Measurements from ENCODE around the gene TIMELESS. TPM values are rescaled to one million over a fixed set of nuclear protein-coding genes. Genes with fewer than 3 reads are reported as not detected.

The TIMELESS gene
- total RNA-seq, 2 donors from 2014 or later, result 64.5 to 85.3 TPM

DNA sequence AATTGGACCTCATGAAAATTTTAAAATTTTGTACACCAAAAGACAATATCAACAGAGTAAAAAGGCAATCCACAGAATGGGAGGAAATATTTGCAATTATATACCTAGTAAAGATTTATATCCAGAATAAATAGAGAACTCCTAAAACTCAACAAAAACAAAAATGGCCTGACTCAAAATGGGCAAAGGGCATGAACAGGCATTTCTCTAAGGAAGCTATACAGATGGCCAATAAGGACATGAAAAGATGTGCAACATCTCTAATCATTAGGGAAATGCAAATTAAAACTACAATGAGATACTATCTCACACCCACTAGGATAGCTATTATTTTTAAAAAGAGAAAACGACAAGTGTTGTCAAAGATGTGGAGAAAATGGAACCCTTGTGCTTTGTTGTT lies 75.7 kb downstream of the TIMELESS start:
- no peak overlapping the region for H3K9ac ChIP-seq (ENCODE audit: extremely low read depth, low read length, poor library complexity, severe bottlenecking)
- no peaks in the 10 kb centered on the region for H3K36me3 Mint-ChIP-seq (ENCODE audit: low read depth)
- H3K4me1 ChIP-seq (ENCODE audit: control insufficient read depth, insufficient read depth, low read length), result peaks cover 3% of the 10 kb centered on the region
- no peak overlapping the region for H3K27ac ChIP-seq (ENCODE audit: low read depth, low read length)
- 87 to 100% methylated on average over 1 of the region's 1 CpG for WGBS, 2 experiments (ENCODE audit: insufficient coverage in 1 of 2, insufficient read length in 1 of 2)
- H3K27ac Mint-ChIP-seq, result no peak overlapping the region
- TF ChIP-seq, protein P1, sequence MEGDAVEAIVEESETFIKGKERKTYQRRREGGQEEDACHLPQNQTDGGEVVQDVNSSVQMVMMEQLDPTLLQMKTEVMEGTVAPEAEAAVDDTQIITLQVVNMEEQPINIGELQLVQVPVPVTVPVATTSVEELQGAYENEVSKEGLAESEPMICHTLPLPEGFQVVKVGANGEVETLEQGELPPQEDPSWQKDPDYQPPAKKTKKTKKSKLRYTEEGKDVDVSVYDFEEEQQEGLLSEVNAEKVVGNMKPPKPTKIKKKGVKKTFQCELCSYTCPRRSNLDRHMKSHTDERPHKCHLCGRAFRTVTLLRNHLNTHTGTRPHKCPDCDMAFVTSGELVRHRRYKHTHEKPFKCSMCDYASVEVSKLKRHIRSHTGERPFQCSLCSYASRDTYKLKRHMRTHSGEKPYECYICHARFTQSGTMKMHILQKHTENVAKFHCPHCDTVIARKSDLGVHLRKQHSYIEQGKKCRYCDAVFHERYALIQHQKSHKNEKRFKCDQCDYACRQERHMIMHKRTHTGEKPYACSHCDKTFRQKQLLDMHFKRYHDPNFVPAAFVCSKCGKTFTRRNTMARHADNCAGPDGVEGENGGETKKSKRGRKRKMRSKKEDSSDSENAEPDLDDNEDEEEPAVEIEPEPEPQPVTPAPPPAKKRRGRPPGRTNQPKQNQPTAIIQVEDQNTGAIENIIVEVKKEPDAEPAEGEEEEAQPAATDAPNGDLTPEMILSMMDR (conservative IDR thresholded peaks at IDR 0.05), result no peak
- H3K4me1 Mint-ChIP-seq, result peaks cover 13% of the 10 kb centered on the region
- no peak for DNase-seq
- no peaks in the 10 kb centered on the region for H3K36me3 ChIP-seq (ENCODE audit: control insufficient read depth, insufficient read depth, low read length)
- H3K27me3 Mint-ChIP-seq (ENCODE audit: insufficient read depth), result peaks cover 11% of the 10 kb centered on the region
- H3K27me3 ChIP-seq (ENCODE audit: control insufficient read depth, insufficient read depth, low read length, poor library complexity, severe bottlenecking), result no peaks in the 10 kb centered on the region
- H3K4me3 ChIP-seq (ENCODE audit: low read length), result no peak overlapping the region
- H3K9me3 ChIP-seq (ENCODE audit: control insufficient read depth, low read length), result peaks cover 4% of the 10 kb centered on the region
- H3K4me3 Mint-ChIP-seq, result no peak overlapping the region
- peaks cover 13% of the 10 kb centered on the region for H3K9me3 Mint-ChIP-seq

DNA sequence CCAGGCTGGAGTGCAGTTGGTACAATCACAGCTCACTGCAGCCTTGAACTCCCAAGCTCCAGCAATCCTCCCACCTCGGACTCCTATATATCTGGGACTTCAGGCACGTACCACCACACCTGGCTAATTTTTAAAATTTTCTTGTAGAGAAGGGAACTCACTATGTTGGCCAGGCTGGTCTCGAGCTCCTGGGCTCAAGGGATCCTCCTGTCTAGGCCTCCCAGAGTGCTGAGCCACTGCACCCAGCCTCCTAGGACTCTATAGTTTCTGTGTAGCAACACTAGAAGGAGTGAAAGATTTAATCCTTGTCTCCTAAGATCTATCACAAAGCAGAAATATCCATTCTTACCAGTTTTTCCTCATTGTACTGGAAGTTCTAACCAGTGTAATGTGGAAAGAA lies 82.3 kb downstream of the TIMELESS start:
- Histone ChIP-seq H3K27ac (ENCODE audit: low read depth, low read length) (no peak overlapping the region), H3K36me3 (ENCODE audit: control insufficient read depth, insufficient read depth, low read length) (no peaks in the 10 kb centered on the region), H3K9me3 (ENCODE audit: control insufficient read depth, low read length) (no peaks in the 10 kb centered on the region), H3K9ac (ENCODE audit: extremely low read depth, low read length, poor library complexity, severe bottlenecking) (no peak overlapping the region), H3K27me3 (ENCODE audit: control insufficient read depth, insufficient read depth, low read length, poor library complexity, severe bottlenecking) (no peaks in the 10 kb centered on the region), H3K4me1 (ENCODE audit: control insufficient read depth, insufficient read depth, low read length) (no peaks in the 10 kb centered on the region), H3K4me3 (ENCODE audit: low read length) (no peak overlapping the region)
- TF ChIP-seq, protein P1 (conservative IDR thresholded peaks at IDR 0.05), result no peak
- Mint-ChIP-seq H3K27me3 (ENCODE audit: insufficient read depth) (peaks cover 31% of the 10 kb centered on the region), H3K9me3 (no peaks in the 10 kb centered on the region), H3K36me3 (ENCODE audit: low read depth) (no peaks in the 10 kb centered on the region), H3K4me3 (no peak overlapping the region), H3K4me1 (no peaks in the 10 kb centered on the region), H3K27ac (no peak overlapping the region)
- WGBS, 2 experiments (ENCODE audit: insufficient coverage in 1 of 2, insufficient read length in 1 of 2), result 81 to 91% methylated on average over 2 to 3 of the region's 3 CpGs
- no peak for DNase-seq

Other genes starting within 250 kb of the TIMELESS start
- gene RNF41, start 227.5 kb downstream of the TIMELESS start, total RNA-seq, result 10 to 100 TPM; 45.8 to 48.9 TPM
- 10 to 100 TPM; 27.0 to 35.1 TPM for gene NABP2, start 225.1 kb downstream of the TIMELESS start, total RNA-seq
- gene SLC39A5, start 219.4 kb downstream of the TIMELESS start, total RNA-seq, result 1 to 10 TPM; 2.5 to 3.2 TPM
- gene ANKRD52, start 191.0 kb downstream of the TIMELESS start, total RNA-seq, result 10 to 100 TPM; 39.3 to 54.9 TPM
- 10 to 100 TPM; 20.5 to 23.2 TPM for gene COQ10A, start 182.5 kb downstream of the TIMELESS start, total RNA-seq
- gene CS, start 149.1 kb downstream of the TIMELESS start, total RNA-seq, result 100 to 1,000 TPM; 134 to 167 TPM
- 100 to 1,000 TPM; 183 to 198 TPM for gene CNPY2, start 133.4 kb downstream of the TIMELESS start, total RNA-seq
- 10 to 100 TPM; 66.5 to 90.3 TPM for gene PAN2, start 115.4 kb downstream of the TIMELESS start, total RNA-seq
- gene IL23A, start 110.5 kb downstream of the TIMELESS start, total RNA-seq, result 10 to 100 TPM in 1 of 2 donors, 1 to 10 TPM in 1; 4.6 to 10.4 TPM
- gene STAT2, start 89.3 kb downstream of the TIMELESS start, total RNA-seq, result 100 to 1,000 TPM; 107 to 112 TPM
- not detected for gene APOF, start 86.6 kb downstream of the TIMELESS start, total RNA-seq
- not detected for gene MIP, start 5.2 kb upstream of the TIMELESS start, total RNA-seq
- gene SPRYD4, start 19.2 kb upstream of the TIMELESS start, total RNA-seq, result 1 to 10 TPM; 2.9 to 3.8 TPM
- 1 to 10 TPM; 1.5 to 2.7 TPM for gene GLS2, start 38.7 kb upstream of the TIMELESS start, total RNA-seq
- 10 to 100 TPM; 26.3 to 33.8 TPM for gene RBMS2, start 72.4 kb upstream of the TIMELESS start, total RNA-seq
- gene BAZ2A, start 180.9 kb upstream of the TIMELESS start, total RNA-seq, result 100 to 1,000 TPM; 125 to 137 TPM
- 100 to 1,000 TPM; 653 to 681 TPM for gene ATP5F1B, start 196.6 kb upstream of the TIMELESS start, total RNA-seq
- 100 to 1,000 TPM; 275 to 320 TPM for gene PTGES3, start 238.9 kb upstream of the TIMELESS start, total RNA-seq

Data from endodermal cell (in vitro differentiated cells).